ENCODE data around the gene CLCNKB. TPM values are rescaled to one million over a fixed set of nuclear protein-coding genes. Genes with fewer than 3 reads are reported as not detected.
A peak's percentile ranks its signal among the peaks of the same experiment; 100 is the strongest.
"Not testable (repeated sequence)": the region's sequence is repeated elsewhere in the genome, so short reads cannot be mapped to it uniquely, and the experiment has no call there.

The CLCNKB gene
- total RNA-seq, 1 experiment from 2014 or later, result not detected

DNA sequence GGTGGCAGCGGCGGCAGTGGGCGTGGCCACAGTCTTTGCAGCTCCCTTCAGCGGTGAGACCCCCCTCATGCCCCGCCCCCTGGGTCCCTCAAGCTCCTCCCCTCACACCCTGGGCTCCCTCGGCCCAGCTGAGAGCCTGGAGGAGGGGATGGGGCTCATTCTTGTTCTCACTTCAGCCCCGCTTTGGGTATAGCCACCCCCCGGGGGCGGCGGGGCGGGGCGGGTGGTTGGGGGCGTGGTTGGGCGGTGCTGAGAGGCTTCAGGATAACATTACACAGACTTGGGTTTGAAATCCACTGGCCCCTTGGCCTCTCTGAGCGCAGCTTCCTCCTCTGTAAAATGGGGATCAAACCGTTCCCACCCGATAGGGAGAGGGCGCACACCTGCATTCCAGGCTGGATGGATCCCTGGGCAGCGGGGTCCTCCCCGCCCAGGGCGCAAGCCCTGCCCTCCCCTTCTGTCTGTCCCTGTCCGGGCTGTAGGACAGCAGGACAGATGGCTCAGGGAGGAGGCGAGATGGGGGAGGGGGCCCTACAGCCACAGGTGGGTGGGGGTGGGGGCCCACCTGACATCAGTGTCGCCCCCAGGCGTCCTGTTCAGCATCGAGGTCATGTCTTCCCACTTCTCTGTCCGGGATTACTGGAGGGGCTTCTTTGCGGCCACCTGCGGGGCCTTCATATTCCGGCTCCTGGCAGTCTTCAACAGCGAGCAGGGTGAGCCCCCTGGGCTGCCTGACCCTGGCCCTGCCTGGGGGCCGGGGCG is 16.7 kb upstream of the CLCNKB start:
- H3K27me3 Mint-ChIP-seq (ENCODE audit: insufficient read depth, unreplicated experiment), result no peaks in the 10 kb centered on the region
- Histone ChIP-seq H3K9me3 (no peaks in the 10 kb centered on the region), H3K4me1 (no peaks in the 10 kb centered on the region), H3K27me3 (replicated peaks; ENCODE audit: control insufficient read depth, insufficient read depth, low read length) (no peaks in the 10 kb centered on the region), H3K36me3 (ENCODE audit: control insufficient read depth, insufficient read depth, low read length) (no peaks in the 10 kb centered on the region), H3K4me3 (ENCODE audit: low read depth, low read length) (no peak overlapping the region)
- H3K9me3 Mint-ChIP-seq (ENCODE audit: unreplicated experiment), result no peaks in the 10 kb centered on the region
- H3K4me1 Mint-ChIP-seq (ENCODE audit: low read depth, unreplicated experiment), result no peaks in the 10 kb centered on the region
- H3K36me3 Mint-ChIP-seq (ENCODE audit: insufficient read depth, unreplicated experiment), result no peaks in the 10 kb centered on the region
- DNase-seq, result peak; percentile 49 to 64
- BruUV-seq (replicated peaks), result no TSS peak
- TF ChIP-seq CTCF (IDR thresholded peaks at IDR 0.05; ENCODE audit: insufficient read depth in 1 of 2, low read depth in 1 of 2, low read length in 1 of 2, severe bottlenecking in 1 of 2, unreplicated experiment in 1 of 2), result no peak
- H3K4me3 Mint-ChIP-seq (ENCODE audit: unreplicated experiment), result peak overlapping the region; percentile 38
- CTCF ChIA-PET, result no interaction called here
- no peak overlapping the region for H3K27ac Mint-ChIP-seq (ENCODE audit: unreplicated experiment)
- POLR2A ChIA-PET, result no interaction called here
- intact Hi-C loops (cut with micrococcal nuclease; ENCODE audit: unreplicated experiment), result no loop called here

GRCh38 chr1:16028237-16029002 is 15.2 kb upstream of the CLCNKB start:
- Histone ChIP-seq H3K36me3 (ENCODE audit: control insufficient read depth, insufficient read depth, low read length) (no peaks in the 10 kb centered on the region), H3K4me1 (no peaks in the 10 kb centered on the region), H3K4me3 (ENCODE audit: low read depth, low read length) (no peak overlapping the region), H3K27me3 (replicated peaks; ENCODE audit: control insufficient read depth, insufficient read depth, low read length) (no peaks in the 10 kb centered on the region), H3K9me3 (no peaks in the 10 kb centered on the region)
- intact Hi-C loops (cut with micrococcal nuclease; ENCODE audit: unreplicated experiment), result no loop called here
- Mint-ChIP-seq H3K4me1 (ENCODE audit: low read depth, unreplicated experiment) (no peaks in the 10 kb centered on the region), H3K27me3 (ENCODE audit: insufficient read depth, unreplicated experiment) (no peaks in the 10 kb centered on the region), H3K36me3 (ENCODE audit: insufficient read depth, unreplicated experiment) (no peaks in the 10 kb centered on the region), H3K27ac (ENCODE audit: unreplicated experiment) (no peak overlapping the region), H3K9me3 (ENCODE audit: unreplicated experiment) (no peaks in the 10 kb centered on the region), H3K4me3 (ENCODE audit: unreplicated experiment) (no peak overlapping the region)
- TF ChIP-seq CTCF (IDR thresholded peaks at IDR 0.05; ENCODE audit: insufficient read depth in 1 of 2, low read depth in 1 of 2, low read length in 1 of 2, severe bottlenecking in 1 of 2, unreplicated experiment in 1 of 2), result no peak
- no peak for DNase-seq
- CTCF ChIA-PET, result interaction anchor here (0.6 kb wide), 1 partner anchor 20 kb away, joined by 3 read pairs; no protein-coding TSS in a partner anchor
- no TSS peak for BruUV-seq (replicated peaks)
- POLR2A ChIA-PET, result no interaction called here

DNA sequence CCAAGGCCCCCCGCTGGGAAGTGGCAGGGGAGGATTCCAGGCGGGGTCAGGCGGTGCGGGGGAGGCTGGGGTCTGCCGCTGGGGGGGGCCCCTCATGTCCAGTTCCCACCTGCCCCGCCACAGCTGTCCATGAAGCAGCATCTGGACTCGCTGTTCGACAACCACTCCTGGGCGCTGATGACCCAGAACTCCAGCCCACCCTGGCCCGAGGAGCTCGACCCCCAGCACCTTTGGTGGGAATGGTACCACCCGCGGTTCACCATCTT is 14.6 kb upstream of the CLCNKB start:
- H3K27ac Mint-ChIP-seq (ENCODE audit: unreplicated experiment); DNase-seq; H3K4me3 Mint-ChIP-seq (ENCODE audit: unreplicated experiment); H3K9me3 ChIP-seq; H3K4me1 Mint-ChIP-seq (ENCODE audit: low read depth, unreplicated experiment); H3K36me3 ChIP-seq (ENCODE audit: control insufficient read depth, insufficient read depth, low read length); H3K4me3 ChIP-seq (ENCODE audit: low read depth, low read length); POLR2A ChIA-PET; H3K36me3 Mint-ChIP-seq (ENCODE audit: insufficient read depth, unreplicated experiment); CTCF ChIA-PET; H3K9me3 Mint-ChIP-seq (ENCODE audit: unreplicated experiment); H3K27me3 ChIP-seq (replicated peaks; ENCODE audit: control insufficient read depth, insufficient read depth, low read length); intact Hi-C loops (cut with micrococcal nuclease; ENCODE audit: unreplicated experiment); BruUV-seq (replicated peaks); H3K4me1 ChIP-seq; H3K27me3 Mint-ChIP-seq (ENCODE audit: insufficient read depth, unreplicated experiment): not testable (repeated sequence)
